T-helper 1 cell treated with Interleukin-12 subunit alpha and Interleukin-12 subunit beta and Interleukin-4 antibody, amounts not matched to agents 30 μg/mL and 1 μg/mL, for 36 hours (primary cell): Measurements from ENCODE around the gene CTBP2.

Experiments used
- H3K27ac Mint-ChIP-seq: one replicate; pipeline ENCODE4 v1.8.0; 2021; ENCODE audit warnings: mild to moderate bottlenecking, mixed read lengths
- H3K27me3 Mint-ChIP-seq: one replicate; pipeline ENCODE4 v1.8.0; 2021; ENCODE audit warnings: low read depth, mixed read lengths
- H3K36me3 Mint-ChIP-seq: one replicate; pipeline ENCODE4 v1.8.0; 2021; ENCODE audit warnings: low read depth, mixed read lengths
- H3K4me1 Mint-ChIP-seq: one replicate; pipeline ENCODE4 v1.8.0; 2021; ENCODE audit warnings: low read depth, mixed read lengths
- H3K4me3 Mint-ChIP-seq: one replicate; pipeline ENCODE4 v1.8.0; 2021; ENCODE audit warnings: mild to moderate bottlenecking, moderate library complexity, mixed read lengths
- H3K9me3 Mint-ChIP-seq: one replicate; pipeline ENCODE4 v1.8.0; 2021; ENCODE audit warnings: mixed read lengths

The CTBP2 gene

DNA sequence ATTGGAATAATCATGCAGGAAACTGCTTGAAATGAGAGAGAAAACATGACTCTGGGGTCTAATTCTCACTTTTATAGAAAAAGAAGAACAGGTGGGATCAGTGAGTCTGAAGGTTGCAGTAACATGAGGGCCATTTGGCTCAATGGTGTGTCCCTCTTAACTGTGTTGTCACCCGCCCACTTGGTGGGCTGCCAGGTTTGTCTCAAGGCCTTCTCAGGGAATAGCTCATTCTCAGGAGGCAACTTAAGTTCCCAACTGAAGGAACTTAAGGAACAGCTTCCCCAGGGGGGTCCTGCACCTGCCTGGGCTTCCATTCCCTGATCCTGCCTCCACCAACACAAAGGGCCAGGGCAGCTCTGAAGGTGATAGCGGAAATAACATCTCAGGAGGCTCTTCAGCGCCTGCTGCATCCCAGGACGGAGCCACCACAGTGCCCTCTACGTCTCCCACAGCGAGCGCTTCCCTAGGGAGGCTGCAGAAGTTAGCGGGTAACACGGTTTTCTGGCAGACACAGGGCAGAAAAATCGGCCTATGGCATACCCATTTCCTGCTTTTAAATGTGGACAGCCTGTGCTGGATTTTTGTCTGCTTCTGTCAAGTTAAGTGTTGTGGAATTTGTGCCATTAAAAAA, 129.7 kb downstream of the CTBP2 start:
- H3K27me3 Mint-ChIP-seq = no peaks in the 10 kb centered on the region

DNA sequence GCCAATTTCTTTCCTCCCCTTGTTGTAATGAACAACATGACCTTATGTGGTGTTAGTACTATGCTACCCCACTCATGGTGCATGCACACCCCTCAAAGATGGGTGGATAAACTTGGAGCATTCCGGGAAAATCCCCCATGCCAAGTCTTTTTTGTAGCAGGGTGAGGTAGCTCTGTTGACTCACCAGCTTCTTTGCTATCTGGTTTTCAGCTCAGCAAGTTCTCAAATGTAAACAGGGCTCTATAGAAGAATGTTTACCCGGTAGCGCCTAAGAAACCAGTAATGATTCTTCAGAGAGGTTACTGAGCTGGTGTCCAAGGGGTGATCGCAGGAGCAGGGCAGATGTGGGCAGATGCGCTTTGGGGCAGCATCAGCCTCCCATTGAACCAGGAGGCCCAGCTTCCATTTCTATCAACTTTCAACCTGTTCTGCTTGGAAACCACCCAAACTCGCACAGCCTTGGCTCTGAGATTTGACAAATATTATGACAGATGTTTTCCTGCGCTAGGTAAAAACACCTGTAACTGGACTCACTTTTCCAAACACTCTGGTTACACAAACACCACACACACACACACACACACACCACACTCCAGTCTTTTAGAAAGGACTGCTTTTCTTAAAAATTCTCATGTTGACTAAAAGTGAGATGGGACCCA, 130.7 kb downstream of the CTBP2 start:
- Mint-ChIP-seq H3K4me3 (no peak overlapping the region), H3K27ac (no peak overlapping the region), H3K27me3 (no peaks in the 10 kb centered on the region), H3K36me3 (no peaks in the 10 kb centered on the region), H3K4me1 (no peaks in the 10 kb centered on the region), H3K9me3 (no peaks in the 10 kb centered on the region)

More for the DNA sequence above, 129.7 kb downstream of the CTBP2 start:
- H3K4me3 Mint-ChIP-seq = no peak overlapping the region
- no peaks in the 10 kb centered on the region for H3K36me3 Mint-ChIP-seq
- no peaks in the 10 kb centered on the region for H3K9me3 Mint-ChIP-seq
- no peaks in the 10 kb centered on the region for H3K4me1 Mint-ChIP-seq
- no peak overlapping the region for H3K27ac Mint-ChIP-seq

DNA sequence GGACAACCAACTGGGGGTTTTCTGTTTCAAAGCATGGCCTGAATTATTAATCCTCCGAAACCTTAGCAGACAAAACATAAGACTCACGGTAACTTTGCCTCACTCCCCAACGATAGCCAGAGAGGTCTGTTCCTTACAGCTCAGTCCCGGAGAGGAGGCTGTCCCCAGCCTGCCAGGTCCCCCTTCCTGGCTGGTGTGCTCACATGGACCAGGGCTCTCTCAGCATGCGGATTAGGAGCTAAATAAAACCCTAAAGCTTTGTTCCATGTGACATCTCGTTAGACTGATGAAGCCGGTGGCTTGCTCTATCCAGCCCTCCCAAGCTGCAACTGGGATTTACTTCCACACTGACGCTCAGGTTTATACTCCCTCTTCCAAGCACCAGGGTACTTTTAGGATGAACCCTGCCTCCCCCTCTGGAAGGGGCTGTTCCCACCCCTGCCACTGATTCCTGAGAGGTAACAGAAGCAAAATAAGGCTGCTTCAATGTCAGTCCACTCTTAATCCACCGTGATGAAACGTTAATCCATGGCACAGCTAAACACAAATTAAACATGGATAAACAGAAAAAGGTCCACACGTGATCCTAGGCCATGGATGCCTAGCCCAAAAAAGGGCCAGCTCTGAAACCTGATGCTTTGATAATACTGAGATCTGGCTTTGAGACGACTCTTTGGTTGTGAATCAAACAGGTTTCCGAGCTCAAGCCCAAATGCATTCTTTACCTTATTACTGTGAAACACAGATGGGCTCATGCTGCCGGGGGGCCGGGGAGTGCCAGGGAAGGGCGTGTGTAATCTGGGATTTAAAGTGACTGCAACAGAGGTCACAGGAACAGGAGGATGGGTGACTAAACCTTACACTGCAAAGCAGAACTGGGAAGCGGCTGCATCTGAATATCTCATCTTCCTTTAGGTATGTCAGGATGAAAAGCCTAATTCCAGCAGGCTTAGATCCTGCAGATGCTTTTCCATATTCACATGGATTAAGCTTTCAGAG, 132.2 kb downstream of the CTBP2 start:
- Mint-ChIP-seq H3K4me3 (no peak overlapping the region), H3K27me3 (no peaks in the 10 kb centered on the region), H3K4me1 (no peaks in the 10 kb centered on the region), H3K9me3 (no peaks in the 10 kb centered on the region), H3K36me3 (no peaks in the 10 kb centered on the region), H3K27ac (no peak overlapping the region)

DNA sequence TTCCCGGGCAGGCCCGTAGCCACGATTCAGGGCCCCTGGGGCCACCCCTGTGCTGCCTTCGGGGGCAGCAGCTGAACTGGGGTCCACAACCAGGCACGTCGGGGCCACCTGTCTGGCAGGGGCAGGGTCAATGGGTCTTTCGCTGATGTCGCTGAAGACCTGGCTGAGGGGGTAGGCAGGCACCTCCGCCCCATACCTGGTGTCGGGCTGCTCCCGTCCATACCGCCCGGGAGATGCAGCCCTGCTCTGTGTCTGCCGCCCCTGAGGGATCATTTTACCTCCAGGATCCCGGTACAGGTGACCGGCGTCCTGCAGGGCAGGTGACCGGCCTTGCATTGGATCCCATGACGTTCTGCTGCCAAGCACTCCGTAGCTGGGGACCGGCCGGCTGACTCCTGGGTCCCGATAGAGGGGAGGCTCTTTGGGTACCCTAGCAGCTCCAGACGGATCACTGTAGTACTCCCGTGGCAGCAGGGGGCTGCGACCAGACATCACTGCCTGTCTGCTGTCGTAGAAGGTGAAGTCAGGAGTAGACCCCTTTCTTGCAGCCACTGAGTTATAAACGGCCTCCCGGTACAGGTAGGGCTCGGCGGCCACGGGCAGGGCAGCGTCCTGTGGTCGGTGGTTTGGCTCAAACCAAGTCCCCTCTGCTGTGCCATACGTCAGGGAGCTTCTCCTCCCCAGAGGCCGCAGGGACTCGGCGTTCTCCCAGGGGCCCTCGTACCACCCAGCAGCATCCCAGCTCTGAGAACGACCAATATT, 133.2 kb downstream of the CTBP2 start:
- Mint-ChIP-seq H3K27me3 (no peaks in the 10 kb centered on the region), H3K36me3 (no peaks in the 10 kb centered on the region), H3K9me3 (no peaks in the 10 kb centered on the region), H3K27ac (no peak overlapping the region), H3K4me1 (no peaks in the 10 kb centered on the region), H3K4me3 (no peak overlapping the region)

GRCh38 chr10:125026036-125026931, 134.1 kb downstream of the CTBP2 start:
- H3K4me1 Mint-ChIP-seq = no peaks in the 10 kb centered on the region
- H3K27me3 Mint-ChIP-seq = no peaks in the 10 kb centered on the region
- no peak overlapping the region for H3K27ac Mint-ChIP-seq
- no peak overlapping the region for H3K4me3 Mint-ChIP-seq
- H3K36me3 Mint-ChIP-seq = no peaks in the 10 kb centered on the region
- H3K9me3 Mint-ChIP-seq = no peaks in the 10 kb centered on the region

DNA sequence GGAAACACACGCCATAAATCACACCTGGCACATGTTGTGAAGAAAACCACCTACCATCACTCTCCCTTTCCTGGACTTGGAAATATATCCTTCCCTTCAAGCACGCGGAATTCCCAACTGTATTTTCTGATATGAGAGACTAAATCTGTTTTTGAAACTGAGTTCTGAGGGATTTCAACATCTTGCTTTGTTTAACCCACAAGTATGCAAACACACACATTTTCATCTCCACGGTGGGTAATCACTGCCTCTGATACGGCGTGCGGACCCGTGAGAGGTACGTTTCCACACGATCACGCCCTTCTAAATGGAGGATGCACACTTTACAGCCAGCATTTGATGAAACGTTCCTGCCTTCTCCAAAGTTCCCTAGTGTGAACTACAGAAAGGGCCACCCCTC, 135.0 kb downstream of the CTBP2 start:
- Mint-ChIP-seq H3K4me1 (no peaks in the 10 kb centered on the region), H3K27me3 (no peaks in the 10 kb centered on the region), H3K27ac (no peak overlapping the region), H3K4me3 (no peak overlapping the region), H3K36me3 (no peaks in the 10 kb centered on the region), H3K9me3 (no peaks in the 10 kb centered on the region)

- H3K4me1 Mint-ChIP-seq = no peaks in the 10 kb centered on the region
- H3K9me3 Mint-ChIP-seq = no peaks in the 10 kb centered on the region
- no peaks in the 10 kb centered on the region for H3K27me3 Mint-ChIP-seq
- H3K36me3 Mint-ChIP-seq = no peaks in the 10 kb centered on the region
- no peak overlapping the region for H3K4me3 Mint-ChIP-seq
- no peak overlapping the region for H3K27ac Mint-ChIP-seq
Observed at GRCh38 chr10:125024497-125025234, 135.7 kb downstream of the CTBP2 start.

DNA sequence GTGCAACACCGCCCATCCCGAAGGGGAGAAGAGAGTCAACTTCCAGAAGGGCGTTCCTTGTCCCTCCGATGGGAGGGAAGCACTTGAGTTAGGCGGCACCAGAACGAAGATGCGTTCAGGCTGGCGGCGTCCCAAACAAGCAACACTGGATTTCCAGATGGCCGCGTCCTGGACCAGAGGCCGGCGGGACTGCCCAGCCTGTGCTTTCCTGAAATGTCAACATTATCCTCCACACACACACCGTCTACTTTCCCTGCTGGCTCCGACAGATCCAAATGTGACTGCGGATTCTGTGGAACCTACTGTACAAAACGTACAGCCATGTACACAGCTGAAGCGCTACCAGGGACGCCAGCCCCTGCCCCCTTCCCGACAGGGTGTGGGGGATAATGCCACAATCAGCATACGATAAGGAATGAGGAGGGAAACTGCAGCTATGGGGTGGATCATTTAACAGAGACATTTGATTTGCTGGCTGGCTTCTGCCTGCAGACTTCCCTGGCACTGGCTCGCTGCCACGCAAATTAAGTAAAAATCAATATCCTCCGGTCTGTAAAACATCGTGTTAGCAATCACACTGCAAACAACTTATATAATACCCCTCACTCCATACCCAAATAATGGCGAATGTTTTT, 136.4 kb downstream of the CTBP2 start:
- no peak overlapping the region for H3K27ac Mint-ChIP-seq
- H3K4me3 Mint-ChIP-seq = no peak overlapping the region
- H3K4me1 Mint-ChIP-seq = no peaks in the 10 kb centered on the region
- no peaks in the 10 kb centered on the region for H3K9me3 Mint-ChIP-seq
- H3K27me3 Mint-ChIP-seq = no peaks in the 10 kb centered on the region
- no peaks in the 10 kb centered on the region for H3K36me3 Mint-ChIP-seq

- H3K4me3 Mint-ChIP-seq = no peak overlapping the region
Observed at GRCh38 chr10:125023255-125023654, 137.1 kb downstream of the CTBP2 start.

DNA sequence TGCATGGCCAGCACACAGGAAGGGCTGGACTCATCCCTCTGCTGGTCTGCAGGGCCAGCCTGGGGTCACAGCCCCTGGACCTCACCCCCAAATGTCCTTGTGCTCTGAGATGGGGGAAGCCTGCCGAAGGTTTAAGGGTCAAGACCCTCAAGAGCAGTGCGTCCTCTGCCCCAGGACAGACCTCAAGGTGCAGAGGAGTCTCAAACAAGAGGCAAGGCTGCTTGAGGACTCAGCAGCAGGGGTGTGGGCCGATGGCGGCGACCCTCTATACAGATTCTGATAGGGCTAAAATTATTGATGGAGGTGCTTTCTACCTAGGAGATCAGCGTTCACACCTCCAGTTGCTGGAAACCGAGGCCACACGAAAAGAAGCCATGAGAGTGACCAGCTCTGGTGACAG, 137.7 kb downstream of the CTBP2 start:
- no peaks in the 10 kb centered on the region for H3K9me3 Mint-ChIP-seq
- H3K27me3 Mint-ChIP-seq = no peaks in the 10 kb centered on the region
- H3K4me3 Mint-ChIP-seq = no peak overlapping the region
- no peaks in the 10 kb centered on the region for H3K36me3 Mint-ChIP-seq
- no peak overlapping the region for H3K27ac Mint-ChIP-seq
- H3K4me1 Mint-ChIP-seq = no peaks in the 10 kb centered on the region

More at GRCh38 chr10:125023255-125023654, 137.1 kb downstream of the CTBP2 start:
- no peaks in the 10 kb centered on the region for H3K9me3 Mint-ChIP-seq
- H3K27me3 Mint-ChIP-seq = no peaks in the 10 kb centered on the region
- H3K4me1 Mint-ChIP-seq = no peaks in the 10 kb centered on the region
- H3K36me3 Mint-ChIP-seq = no peaks in the 10 kb centered on the region
- no peak overlapping the region for H3K27ac Mint-ChIP-seq

DNA sequence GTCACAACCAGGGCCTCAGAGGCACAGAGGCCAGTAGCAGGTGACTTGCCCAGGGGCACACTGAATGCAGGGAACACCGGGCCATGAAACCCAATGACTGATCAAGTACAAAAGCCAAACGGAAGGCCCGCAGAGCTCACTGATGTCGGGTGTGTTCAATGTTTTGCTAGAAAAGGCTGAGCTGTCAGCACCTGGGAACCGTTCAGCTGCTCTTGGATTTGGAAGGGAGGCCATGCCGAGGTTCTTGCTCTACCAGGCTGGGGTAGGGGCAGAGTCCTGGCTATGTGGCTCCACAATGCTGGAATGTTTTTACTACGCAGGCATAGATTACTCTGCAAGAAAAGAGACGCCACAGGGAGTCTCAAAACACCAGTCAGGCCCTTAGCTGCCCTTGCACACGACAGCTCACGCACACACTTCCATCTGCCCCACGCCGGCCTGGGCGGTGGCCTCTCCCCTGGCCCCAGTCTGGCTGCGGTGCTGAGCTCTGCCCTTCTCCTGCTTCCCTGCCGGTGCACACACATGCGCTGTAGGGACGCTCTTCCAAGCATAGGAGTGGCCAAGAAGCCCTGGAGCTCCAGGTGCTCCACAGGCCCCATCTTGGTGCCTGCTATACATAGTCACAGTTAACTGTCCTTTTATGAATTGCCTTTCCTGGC, 138.5 kb downstream of the CTBP2 start:
- H3K4me1 Mint-ChIP-seq = no peaks in the 10 kb centered on the region
- H3K27ac Mint-ChIP-seq = no peak overlapping the region
- H3K4me3 Mint-ChIP-seq = no peak overlapping the region
- H3K9me3 Mint-ChIP-seq = no peaks in the 10 kb centered on the region
- no peaks in the 10 kb centered on the region for H3K36me3 Mint-ChIP-seq
- no peaks in the 10 kb centered on the region for H3K27me3 Mint-ChIP-seq

DNA sequence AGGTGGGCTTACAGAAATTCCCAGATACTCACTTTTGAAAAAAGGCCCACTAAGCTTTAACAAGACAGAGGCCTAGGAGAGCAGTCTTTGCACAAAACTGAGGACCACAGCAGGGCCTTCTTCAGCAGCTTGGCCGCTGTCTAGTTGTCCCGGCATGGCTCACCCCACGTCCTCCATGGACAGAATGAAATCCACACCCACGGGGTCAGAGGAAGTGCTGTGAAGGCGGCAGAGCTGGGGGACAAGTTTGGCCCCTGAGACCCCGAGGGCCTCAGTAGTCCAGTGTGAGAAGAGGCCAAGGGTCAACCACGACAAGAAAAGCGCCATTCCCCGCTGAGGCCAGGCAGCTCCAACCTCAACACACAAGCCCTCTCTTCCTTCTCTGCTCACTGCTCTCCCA, 139.5 kb downstream of the CTBP2 start:
- Mint-ChIP-seq H3K36me3 (no peaks in the 10 kb centered on the region), H3K27me3 (no peaks in the 10 kb centered on the region), H3K27ac (no peak overlapping the region)

More for the DNA sequence above, 139.5 kb downstream of the CTBP2 start:
- H3K4me3 Mint-ChIP-seq = no peak overlapping the region
- H3K4me1 Mint-ChIP-seq = no peaks in the 10 kb centered on the region
- no peaks in the 10 kb centered on the region for H3K9me3 Mint-ChIP-seq
